ENCODE results near the gene PPIC.

DNA sequence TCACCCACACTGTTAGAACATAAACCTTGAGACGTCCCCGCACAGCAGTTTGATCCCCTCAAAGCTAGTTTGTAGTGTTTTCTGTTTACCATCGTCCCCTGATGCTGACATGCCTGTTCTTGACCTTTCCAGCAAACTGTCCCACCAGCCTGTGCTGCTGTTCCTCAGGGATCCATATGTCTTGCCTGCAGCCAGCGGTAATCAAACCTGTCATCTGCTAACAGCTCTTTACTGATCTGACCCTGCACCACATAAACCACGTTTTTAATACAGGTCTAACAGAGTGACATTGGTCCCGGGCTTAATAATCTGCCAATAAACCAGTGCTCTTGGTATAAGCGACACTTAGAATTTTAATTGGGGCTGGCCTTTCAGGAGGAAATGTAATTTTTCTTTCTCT lies 34.7 kb downstream of the PPIC start:
- TF ChIP-seq SP1 (IDR thresholded peaks at IDR 0.05) (no peak), SUZ12 (IDR thresholded peaks at IDR 0.05) (no peak), CTBP1 (IDR thresholded peaks at IDR 0.05; ENCODE audit: borderline replicate concordance) (no peak), TARDBP (IDR thresholded peaks at IDR 0.05) (no peak), FOXK2 (IDR thresholded peaks at IDR 0.05) (no peak), ZNF384 (IDR thresholded peaks at IDR 0.05) (no peak), FOXM1 (IDR thresholded peaks at IDR 0.05; ENCODE audit: borderline replicate concordance) (no peak), BHLHE40 (IDR thresholded peaks at IDR 0.05; ENCODE audit: borderline replicate concordance) (no peak), HDGF (IDR thresholded peaks at IDR 0.05; ENCODE audit: borderline replicate concordance) (no peak), NFRKB (IDR thresholded peaks at IDR 0.05) (no peak), LEF1 (IDR thresholded peaks at IDR 0.05; ENCODE audit: borderline replicate concordance) (no peak), ELF4 (IDR thresholded peaks at IDR 0.05) (no peak), FOXA1 (IDR thresholded peaks at IDR 0.05) (no peak), ARNT (IDR thresholded peaks at IDR 0.05) (no peak)

All from HEK293T (cell line).